ENCODE measurements around the gene INTS1.

INTS1 gene

DNA sequence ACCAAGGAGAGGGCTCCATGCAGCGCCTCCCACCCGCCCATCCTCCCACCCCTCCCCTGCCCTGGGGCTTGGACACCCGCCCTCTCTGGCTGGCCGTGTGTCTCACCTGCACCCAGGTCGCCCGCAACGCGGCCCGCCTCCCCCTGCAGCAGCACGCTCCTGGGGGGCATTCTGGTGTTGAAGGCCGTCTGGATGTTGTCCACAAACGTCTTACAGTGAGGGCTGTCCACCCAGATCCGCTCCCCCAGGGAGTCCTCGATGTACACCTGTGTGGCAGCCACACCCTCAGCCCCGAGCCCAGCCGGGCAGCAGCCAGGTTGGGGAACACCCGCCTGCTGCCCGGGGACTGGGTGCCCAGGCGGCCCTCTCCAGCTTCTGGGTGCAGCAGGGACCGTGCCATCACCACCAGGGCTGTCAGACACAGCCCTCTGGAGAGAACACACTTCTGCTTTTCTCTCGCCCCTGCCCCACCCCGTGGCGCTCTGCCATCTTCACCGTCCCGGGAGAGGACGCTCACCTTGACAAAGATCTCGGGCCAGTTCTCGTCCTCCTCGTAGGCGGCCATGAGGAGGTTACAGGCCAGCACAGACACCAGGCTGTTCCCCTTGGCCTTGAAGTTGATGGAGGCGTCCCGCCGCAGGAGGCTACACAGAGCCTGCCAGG is 4.7 kb downstream of the INTS1 start:
- no peak for DNase-seq (ENCODE audit: extremely low spot score)
- ChIA-PET CTCF (interaction anchor here (1.6 kb wide), 1 partner anchor 8 kb away, joined by 3 read pairs; no protein-coding TSS in a partner anchor), POLR2A (interaction anchor here (0.6 kb wide), 1 partner anchor 906 kb away, joined by 4 read pairs; no protein-coding TSS in a partner anchor)
- TF ChIP-seq, protein P1, sequence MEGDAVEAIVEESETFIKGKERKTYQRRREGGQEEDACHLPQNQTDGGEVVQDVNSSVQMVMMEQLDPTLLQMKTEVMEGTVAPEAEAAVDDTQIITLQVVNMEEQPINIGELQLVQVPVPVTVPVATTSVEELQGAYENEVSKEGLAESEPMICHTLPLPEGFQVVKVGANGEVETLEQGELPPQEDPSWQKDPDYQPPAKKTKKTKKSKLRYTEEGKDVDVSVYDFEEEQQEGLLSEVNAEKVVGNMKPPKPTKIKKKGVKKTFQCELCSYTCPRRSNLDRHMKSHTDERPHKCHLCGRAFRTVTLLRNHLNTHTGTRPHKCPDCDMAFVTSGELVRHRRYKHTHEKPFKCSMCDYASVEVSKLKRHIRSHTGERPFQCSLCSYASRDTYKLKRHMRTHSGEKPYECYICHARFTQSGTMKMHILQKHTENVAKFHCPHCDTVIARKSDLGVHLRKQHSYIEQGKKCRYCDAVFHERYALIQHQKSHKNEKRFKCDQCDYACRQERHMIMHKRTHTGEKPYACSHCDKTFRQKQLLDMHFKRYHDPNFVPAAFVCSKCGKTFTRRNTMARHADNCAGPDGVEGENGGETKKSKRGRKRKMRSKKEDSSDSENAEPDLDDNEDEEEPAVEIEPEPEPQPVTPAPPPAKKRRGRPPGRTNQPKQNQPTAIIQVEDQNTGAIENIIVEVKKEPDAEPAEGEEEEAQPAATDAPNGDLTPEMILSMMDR (IDR thresholded peaks at IDR 0.05; ENCODE audit: control extremely low read depth, extremely low read depth, low read depth, missing control alignments): no peak

DNA sequence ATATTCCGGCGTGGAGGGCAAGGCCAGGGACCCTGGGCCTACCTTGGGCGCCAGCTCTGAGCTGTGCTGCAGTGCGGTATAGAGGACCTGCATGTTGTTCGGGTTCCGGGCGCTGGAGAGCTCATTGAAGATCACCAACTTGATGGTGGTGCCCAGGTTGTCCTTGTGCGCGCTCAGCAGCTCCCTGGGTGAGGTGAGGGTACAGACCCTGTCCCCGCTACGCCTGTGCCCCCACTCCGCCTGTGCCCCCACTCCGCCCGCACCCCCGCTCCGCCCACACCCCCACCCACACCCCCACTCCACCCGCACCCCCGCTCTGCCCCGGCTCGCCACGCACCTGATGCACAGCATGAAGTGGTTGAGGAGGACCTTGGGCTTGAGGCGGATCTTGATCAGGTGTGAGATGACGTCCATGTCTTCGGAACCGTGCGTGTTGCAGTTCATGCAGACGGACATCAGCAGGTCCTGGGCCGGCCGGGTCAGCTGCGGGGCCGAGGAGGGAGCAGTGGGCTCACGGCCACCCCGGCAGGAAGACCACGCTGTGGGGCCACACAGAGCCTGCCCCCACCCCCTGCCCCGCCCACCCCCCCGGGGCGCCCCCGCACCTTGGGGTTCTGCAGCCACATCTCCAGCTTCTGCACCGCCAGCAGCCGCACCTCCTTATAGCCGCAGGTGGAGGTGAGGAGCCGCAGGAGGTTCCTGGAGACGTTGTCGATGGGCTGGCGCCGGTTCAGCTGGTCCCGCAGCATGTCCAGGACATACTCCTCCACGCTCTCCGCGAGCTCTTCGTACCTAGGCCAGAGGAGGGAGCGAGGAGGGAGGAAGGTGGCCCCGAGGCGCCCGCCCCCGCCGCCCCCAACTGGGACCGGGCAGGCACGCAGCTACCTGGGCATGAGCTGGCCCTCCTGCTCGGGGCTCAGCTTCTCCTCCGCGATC is 5.6 kb downstream of the INTS1 start:
- ChIA-PET CTCF (interaction anchor here (1.6 to 2.2 kb wide), 2 partner anchors 7 to 24 kb away, joined by 3 to 7 read pairs; no protein-coding TSS in a partner anchor), POLR2A (interaction anchor here (0.6 kb wide), 1 partner anchor 907 kb away, joined by 4 read pairs; no protein-coding TSS in a partner anchor)
- no peak for DNase-seq (ENCODE audit: extremely low spot score)
- TF ChIP-seq, protein P1 (IDR thresholded peaks at IDR 0.05; ENCODE audit: control extremely low read depth, extremely low read depth, low read depth, missing control alignments): no peak

DNA sequence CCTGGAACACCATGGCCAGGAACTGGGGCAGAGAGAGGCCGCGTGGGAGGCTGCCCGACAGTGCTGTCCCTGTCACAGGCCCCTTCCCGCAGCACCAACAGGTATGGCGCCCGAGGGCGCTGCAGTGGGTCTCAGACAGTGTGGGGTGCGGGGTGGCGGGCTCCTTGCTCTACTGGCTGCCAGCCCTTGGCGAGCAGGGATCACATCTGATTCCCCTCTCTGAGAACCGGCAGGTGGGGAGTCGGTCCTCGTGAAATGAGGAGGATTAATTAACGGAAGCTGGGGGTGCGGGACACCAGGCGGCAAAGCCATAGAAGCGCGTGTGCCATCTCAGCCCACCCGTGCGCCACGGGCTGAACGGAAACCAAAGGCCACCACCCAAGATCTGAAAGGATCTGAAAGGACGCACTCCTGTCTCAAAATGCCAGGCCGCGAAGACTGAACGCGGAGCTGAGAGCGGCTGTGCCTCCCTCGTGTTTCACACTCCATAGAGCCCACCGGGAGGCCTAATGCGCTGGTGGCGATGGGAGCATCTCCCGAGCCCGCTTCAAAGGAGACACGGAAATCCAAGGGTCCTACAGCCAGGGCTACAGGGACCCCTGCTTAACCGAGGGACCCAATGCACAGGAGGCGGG is 6.8 kb downstream of the INTS1 start:
- POLR2A ChIA-PET: no interaction called here
- TF ChIP-seq, protein P1 (IDR thresholded peaks at IDR 0.05; ENCODE audit: control extremely low read depth, extremely low read depth, low read depth, missing control alignments): no peak
- no peak for DNase-seq (ENCODE audit: extremely low spot score)
- CTCF ChIA-PET: interaction anchor here (2.2 kb wide), 1 partner anchor 23 kb away, joined by 7 read pairs; no protein-coding TSS in a partner anchor

DNA sequence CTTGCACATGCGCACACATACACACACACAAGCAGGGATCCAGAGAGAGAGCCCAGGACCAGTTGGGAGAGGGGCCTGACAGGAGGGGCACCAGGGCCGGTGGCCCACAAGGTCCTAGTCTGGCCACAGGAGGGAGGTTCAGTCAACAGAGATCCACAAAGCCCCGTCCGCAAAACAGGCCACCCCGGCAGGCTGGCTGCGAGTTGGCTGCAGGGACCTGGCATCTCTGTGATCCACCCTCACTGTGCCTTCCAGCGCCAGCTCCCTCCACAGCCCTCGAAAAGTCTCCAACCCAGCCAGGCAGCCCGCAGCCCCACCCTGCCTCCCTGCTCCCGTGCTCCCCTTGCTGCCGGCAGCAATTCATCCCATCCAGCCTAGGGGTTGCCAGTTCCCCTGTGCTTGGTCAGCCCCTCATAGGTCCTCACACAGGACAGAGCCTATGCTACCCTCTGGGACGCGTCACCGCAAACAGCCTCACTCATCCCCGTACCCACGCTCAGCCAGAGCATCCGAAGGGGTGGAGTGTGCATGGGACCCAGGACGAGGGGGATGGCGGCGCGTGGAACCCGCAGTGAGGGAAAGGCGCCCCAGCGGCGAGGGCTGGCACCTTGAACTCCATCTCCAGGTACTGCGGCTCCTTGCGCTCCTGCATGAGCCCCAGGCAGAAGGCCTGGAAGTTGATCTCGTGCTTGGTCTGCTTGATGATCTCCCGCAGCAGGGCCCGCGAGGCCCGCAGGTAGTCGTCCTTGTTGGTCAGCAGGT is 7.5 kb downstream of the INTS1 start:
- DNase-seq (ENCODE audit: extremely low spot score): no peak
- TF ChIP-seq, protein P1 (IDR thresholded peaks at IDR 0.05; ENCODE audit: control extremely low read depth, extremely low read depth, low read depth, missing control alignments): no peak
- CTCF ChIA-PET: interaction anchor here (2.2 kb wide), 1 partner anchor 22 kb away, joined by 7 read pairs; no protein-coding TSS in a partner anchor
- POLR2A ChIA-PET: no interaction called here

DNA sequence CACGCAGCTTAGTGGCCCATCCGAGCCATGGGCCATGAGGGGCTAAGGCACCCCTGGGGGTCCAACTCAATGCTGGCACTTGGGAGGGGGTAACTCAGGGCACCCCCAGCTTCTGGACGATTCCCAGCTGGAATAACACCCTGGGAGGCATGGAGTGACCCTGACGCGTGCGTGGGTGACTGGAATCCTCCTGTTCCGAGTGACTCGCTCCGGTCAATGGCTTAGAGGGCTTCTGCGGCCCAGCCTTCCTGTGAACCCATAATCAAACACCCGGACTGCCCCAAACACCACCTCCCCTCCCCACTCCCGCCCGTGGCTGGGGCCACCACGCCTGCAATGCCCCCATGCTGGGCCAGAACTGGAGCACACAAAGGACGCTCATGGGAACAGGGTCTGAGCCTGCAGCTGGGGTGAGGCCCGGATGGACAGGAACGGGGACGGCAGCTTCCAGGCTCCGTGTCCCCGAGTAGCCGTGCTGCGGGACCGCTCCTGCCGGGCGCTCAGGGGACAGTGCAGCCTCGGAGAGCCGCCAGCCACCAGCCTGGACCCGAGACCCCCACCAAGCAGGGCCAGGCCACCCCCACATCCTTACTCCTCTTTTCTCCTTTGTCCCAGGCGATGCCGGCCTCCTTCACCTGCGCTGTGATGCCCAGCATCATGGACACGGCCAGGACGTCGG is 8.5 kb downstream of the INTS1 start:
- no peak for DNase-seq (ENCODE audit: extremely low spot score)
- ChIA-PET CTCF (no interaction called here), POLR2A (no interaction called here)
- TF ChIP-seq, protein P1 (IDR thresholded peaks at IDR 0.05; ENCODE audit: control extremely low read depth, extremely low read depth, low read depth, missing control alignments): no peak

All from GM10248 (cell line).